Measurements from ENCODE around the gene GTF2A1.
"Not testable (repeated sequence)": the region's sequence is repeated elsewhere in the genome, so short reads cannot be mapped to it uniquely, and the experiment has no call there.

GRCh38 chr14:81223788-81224187 is 3.0 kb upstream of the GTF2A1 start:
- not testable (repeated sequence) for TF ChIP-seq CTCF, EZH2phosphoT487 (IDR thresholded peaks at IDR 0.05; ENCODE audit: low read length)

Data from MM.1S (cell line).